Measurements from ENCODE around the gene CCNY. TPM values are rescaled to one million over a fixed set of nuclear protein-coding genes. Genes with fewer than 3 reads are reported as not detected.
"Not testable (repeated sequence)": the region's sequence is repeated elsewhere in the genome, so short reads cannot be mapped to it uniquely, and the experiment has no call there.

Gene CCNY
- total RNA-seq, 1 donor from 2014 or later: 83.4 TPM

DNA sequence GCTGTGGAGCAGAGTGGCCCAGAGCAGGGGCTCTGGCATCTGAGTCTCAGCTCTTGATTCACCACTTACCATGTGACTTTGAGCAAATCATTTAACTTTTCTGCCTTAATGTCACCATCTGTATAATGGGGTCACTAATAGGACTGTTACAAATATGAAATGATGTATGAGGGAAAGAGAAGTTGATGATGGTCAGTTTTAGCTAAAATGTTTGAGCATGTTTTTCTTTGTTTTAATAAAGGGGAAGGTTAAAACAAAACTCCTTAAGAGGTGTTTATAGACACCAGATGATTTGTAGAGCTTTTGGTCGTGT is 81.0 kb downstream of the CCNY start:
- intact Hi-C loops (cut with DNase I): no loop called here
- no peak for DNase-seq (ENCODE audit: low spot score)

DNA sequence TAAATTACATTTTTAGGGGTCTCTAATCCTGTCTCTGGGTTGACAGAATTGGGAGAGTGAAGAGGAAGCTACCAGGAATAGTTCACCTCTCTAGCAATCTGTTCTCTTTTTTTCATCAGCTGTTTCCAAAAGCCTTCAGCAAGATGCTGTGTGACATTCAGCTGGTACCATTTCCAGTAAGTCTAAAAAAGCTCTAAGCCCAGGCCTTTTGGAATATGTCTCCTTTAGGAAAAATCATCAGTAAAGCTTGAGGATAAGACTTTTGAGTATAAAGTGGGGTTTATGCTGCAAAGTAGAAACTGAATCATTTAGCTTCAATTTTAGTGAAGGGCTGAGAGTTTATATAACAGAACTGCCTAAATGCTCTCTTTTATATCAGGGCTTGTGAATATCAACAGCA is 81.5 kb downstream of the CCNY start:
- no peak for DNase-seq (ENCODE audit: low spot score)
- intact Hi-C loops (cut with DNase I): no loop called here

DNA sequence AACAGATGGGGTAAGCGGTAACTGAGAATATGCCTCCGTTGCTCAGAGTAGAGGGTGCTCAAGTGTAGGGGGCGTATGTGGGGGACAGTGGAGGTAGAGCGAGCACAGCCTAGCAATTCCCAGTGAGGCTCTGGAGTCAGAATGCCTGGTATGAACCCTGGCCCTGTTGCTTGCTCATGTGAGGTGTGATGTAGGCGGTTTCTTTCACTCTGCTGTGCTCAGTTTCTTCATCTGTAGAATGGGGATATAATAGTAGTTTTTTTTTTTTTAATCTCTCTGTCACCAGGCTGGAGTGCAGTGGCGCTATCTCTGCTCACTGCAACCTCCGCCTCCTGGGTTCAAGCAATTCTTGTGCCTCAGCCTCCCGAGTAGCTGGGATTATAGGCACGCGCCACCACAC is 82.3 kb downstream of the CCNY start:
- DNase-seq (ENCODE audit: low spot score); intact Hi-C loops (cut with DNase I): not testable (repeated sequence)

DNA sequence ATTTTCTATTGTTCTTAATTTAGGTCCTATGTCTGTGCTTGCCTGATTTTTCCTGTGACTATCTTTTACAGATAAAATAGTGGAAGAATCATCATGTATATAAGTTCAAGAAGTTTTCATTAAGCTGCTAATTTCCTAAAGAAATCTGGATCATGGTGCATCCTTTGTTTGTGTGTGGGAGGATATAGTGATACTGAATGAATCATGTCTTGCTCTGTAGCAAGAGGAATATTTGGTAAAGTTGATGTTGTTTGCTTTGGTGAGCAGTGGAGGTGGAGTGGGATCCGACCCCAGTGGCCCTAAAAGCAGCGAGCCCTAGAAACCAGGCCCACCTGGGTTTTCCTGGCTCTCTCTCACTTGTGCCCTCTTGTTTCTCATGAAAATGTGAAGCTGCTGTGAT is 83.7 kb downstream of the CCNY start:
- no peak for DNase-seq (ENCODE audit: low spot score)
- intact Hi-C loops (cut with DNase I): no loop called here

DNA sequence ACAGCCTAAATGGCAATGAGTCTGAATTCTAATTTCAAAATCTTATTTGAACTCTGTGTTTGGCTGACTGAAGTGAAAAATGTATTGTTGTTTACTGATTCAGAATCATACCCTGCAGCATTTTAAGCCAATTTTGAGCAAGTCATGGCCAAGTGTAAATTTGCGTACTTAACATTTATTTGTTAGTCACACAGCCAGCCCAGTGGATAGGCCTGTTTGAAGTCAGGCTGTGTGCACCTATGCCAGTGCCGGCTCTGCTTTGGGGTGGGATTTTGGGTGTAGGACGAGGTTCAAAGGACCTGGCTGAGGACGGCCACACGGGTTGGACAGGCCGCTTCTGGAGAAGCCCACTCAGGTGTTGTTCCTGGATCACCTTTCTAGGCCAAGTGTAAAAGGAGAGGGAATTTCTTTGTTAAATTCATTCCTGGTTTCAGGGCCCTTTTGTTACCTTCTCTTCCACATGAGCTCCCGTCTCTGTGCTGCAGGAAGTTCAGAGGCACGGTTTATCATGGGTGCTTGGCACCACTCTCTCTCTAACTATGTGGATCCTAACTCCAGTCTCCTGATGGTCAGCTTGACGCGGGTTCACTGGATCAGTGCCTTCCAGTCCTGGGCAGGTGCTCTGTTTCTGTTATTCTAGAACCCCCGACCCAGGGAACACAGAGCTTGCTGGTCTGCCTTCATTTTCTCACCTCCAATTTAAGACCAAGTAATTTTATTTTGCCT is 84.7 kb downstream of the CCNY start:
- intact Hi-C loops (cut with DNase I): no loop called here
- no peak for DNase-seq (ENCODE audit: low spot score)

DNA sequence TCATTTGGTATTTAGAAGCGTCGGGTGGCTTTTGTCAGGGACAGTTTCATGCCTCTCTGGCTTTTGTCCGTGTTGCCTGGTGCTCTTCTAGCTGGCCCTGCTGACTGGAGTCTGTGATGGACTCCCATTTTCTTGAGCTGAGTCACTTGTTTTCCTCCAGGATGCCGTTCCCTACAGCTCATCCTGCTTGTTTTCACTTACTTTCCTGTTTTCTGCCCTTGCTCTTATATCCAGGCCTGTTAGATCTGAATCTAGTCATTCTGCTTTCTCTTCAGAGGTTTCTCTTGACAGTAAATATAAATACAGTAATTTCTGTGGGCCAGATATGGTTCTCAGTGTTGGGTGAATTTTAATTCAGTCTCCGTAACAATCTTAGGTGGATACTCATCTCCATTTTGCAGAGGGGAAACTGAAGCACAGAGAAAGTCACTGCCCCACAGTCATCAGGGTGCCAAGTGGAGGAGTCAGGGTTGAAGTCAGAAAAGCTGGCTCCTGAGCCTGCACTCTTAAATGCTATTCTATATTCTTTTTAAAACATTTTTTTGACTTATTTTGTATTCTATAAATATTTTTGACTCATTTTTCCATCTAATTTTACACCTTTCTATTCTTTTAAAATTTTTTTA is 85.4 kb downstream of the CCNY start:
- DNase-seq (ENCODE audit: low spot score): no peak
- intact Hi-C loops (cut with DNase I): no loop called here

- DNase-seq (ENCODE audit: low spot score): no peak
- intact Hi-C loops (cut with DNase I): no loop called here
Measured at GRCh38 chr10:35422228-35422627, 85.9 kb downstream of the CCNY start.

GRCh38 chr10:35423505-35424306 is 87.4 kb downstream of the CCNY start:
- DNase-seq (ENCODE audit: low spot score): no peak
- intact Hi-C loops (cut with DNase I): no loop called here

DNA sequence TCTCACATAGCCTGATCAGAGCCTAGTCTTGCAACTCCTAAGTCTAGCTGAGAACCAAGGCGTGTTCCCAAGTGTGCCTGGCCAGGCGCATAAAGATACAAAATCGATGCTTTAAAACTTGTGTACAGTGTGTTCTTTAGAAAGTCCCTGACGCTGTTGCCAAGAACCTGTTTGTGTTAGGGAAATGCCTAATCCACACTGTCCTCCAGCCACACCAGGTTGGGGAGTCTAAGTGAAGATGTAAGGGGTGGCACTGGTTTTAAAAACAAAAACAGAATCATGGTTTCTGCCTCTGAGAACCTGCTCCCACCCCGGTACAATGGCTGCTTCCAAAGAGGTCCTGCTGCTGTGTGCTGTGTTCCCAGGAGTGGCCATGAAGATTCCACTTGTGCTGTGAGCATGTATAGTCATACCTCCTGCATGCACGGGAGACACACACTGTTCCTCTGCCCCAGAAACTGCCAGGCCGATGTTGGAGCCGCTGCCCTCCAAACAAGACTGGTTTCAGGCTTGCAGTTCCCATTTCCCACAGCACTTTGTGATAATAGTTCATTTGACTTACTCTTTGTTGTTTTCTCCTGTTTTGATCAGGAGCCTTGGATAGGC is 88.5 kb downstream of the CCNY start:
- intact Hi-C loops (cut with DNase I): no loop called here
- no peak for DNase-seq (ENCODE audit: low spot score)

DNA sequence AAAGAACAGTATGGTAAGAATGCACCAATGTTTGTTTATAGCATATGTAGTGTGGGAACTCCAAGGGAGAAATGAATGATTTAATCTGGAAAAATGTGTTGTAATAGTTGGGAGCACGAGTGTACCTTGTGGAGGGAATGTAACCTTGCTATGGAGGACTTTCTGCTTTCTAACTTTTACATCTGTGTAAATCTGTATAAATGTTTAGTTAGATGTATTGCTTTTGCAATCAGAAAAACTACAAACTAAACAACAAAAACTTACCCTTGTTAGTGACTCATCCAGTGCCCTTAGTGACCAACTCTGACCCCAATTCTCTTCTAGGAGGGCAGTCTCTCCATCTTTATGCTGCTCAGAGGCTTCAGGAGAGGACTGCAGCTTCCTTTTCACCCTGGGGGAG is 89.3 kb downstream of the CCNY start:
- DNase-seq (ENCODE audit: low spot score): no peak

GRCh38 chr10:35426657-35427056 is 90.3 kb downstream of the CCNY start:
- no peak for DNase-seq (ENCODE audit: low spot score)
- intact Hi-C loops (cut with DNase I): no loop called here

More for the DNA sequence above, 89.3 kb downstream of the CCNY start:
- intact Hi-C loops (cut with DNase I): no loop called here

DNA sequence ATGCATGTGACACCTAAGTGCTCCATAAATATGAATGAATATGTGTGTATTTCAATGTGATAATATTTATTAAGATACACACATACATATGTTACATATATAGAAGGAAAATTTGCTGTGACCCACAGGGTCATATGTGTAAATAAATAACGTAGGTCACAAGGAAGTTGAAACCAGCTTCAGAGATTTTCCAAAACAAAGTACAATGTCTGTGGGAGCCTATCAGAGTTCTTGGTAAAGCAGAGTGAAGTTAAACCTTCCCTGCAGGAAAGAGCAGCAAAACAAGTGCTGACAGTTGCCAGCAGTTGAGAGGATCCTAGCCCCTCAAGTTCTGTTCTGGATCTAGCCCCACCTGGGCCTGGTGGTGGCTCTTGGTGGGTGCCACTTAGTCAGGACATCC is 91.2 kb downstream of the CCNY start:
- intact Hi-C loops (cut with DNase I): no loop called here

GRCh38 chr10:35428521-35428920 is 92.2 kb downstream of the CCNY start:
- no peak for DNase-seq (ENCODE audit: low spot score)
- intact Hi-C loops (cut with DNase I): no loop called here

More for the DNA sequence above, 91.2 kb downstream of the CCNY start:
- no peak for DNase-seq (ENCODE audit: low spot score)

DNA sequence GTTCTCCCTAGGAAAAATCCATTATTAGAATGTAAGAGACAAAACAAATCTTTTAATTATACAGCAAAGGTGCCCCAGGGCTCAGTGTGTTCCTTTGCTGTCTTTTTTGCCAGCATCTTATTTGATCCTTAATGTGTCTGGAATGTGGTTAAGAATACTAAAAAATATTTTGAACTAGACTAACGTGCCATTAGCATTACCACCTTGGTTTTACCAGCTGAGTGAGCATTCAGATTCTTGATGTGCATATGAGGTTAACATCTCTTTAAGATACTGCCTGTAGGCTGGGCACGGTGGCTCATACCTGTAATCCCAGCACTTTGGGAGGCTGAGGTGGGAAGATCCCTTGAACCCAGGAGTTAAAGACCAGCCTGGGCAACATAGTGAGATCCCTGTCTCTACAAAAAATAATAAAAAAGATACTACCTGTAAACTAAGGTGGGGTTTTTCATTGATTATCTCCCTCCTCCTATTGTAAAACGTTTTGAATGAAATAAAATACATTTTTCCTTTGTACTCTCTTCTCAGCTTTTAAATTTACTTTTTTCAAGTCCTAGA is 96.6 kb downstream of the CCNY start:
- no peak for DNase-seq (ENCODE audit: low spot score)
- intact Hi-C loops (cut with DNase I): no loop called here

GRCh38 chr10:35433851-35434426 is 97.6 kb downstream of the CCNY start:
- intact Hi-C loops (cut with DNase I): no loop called here
- no peak for DNase-seq (ENCODE audit: low spot score)

GRCh38 chr10:35434533-35434932 is 98.2 kb downstream of the CCNY start:
- intact Hi-C loops (cut with DNase I): no loop called here
- DNase-seq (ENCODE audit: low spot score): no peak

DNA sequence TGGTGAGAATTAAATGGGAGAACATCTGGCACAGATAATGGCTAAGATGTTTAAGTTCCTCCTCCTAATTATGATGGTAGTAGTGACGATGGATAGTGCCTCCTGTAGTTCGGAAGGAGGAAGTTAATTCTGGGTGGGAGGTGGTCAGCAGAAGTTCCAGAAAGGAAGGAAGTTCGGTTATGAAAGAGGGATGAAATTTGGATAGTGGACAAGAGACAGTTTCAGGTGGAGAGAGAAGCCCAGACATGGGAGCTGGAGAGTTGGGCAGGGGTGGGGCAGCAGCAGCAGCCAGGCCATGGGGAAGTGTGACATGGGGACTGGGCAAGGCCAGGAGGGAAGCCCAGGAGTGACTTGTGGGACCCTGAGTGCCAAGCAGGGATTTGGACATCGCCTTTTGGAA is 99.5 kb downstream of the CCNY start:
- no peak for DNase-seq (ENCODE audit: low spot score)
- intact Hi-C loops (cut with DNase I): no loop called here

DNA sequence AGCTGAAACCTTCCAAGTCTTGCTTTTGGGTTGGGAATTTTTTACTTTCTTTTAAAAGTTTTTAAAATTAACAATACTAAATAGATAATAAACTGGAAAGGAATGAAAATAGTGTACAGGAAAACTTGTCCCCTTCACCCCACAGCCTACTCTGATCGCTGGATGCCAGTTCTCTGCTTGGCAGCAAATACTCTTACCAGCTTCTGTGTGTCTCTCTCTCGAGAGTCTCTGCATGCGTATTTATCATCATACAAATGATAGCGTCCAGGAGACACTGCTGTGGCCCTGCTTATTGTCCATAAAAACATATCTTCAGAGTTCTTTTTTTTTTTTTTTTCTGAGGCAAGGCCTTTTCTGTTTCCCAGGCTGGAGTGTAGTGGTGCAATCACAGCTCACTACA is 101.5 kb downstream of the CCNY start:
- intact Hi-C loops (cut with DNase I): no loop called here
- no peak for DNase-seq (ENCODE audit: low spot score)

- intact Hi-C loops (cut with DNase I): no loop called here
- no peak for DNase-seq (ENCODE audit: low spot score)
Measured at GRCh38 chr10:35438718-35439571, 102.6 kb downstream of the CCNY start.

Measured in cardiac septum (tissue), 1 donor.